VCaP (cell line): Measurements from ENCODE around the gene NRARP.

Source experiments
- H3K27ac ChIP-seq: fragments of 450-650 bp; 2 replicates; pipeline ENCODE4 v1.5.1; 2017
- CTCF ChIP-seq: fragments of 450-650 bp; conservative IDR thresholded peaks from 2 replicates; pipeline ENCODE4 v1.5.1; 2017; ENCODE audit warnings: mild to moderate bottlenecking, moderate library complexity

NRARP gene

GRCh38 chr9:137293094-137293481 is 9.0 kb downstream of the NRARP start:
- TF ChIP-seq CTCF = no peak

GRCh38 chr9:137286975-137287383 is 15.1 kb downstream of the NRARP start:
- no peak overlapping the region for H3K27ac ChIP-seq

More at GRCh38 chr9:137293094-137293481, 9.0 kb downstream of the NRARP start:
- H3K27ac ChIP-seq = peak overlapping the region; percentile 99

GRCh38 chr9:137281345-137282116 is 20.5 kb downstream of the NRARP start:
- peak overlapping the region; percentile 79 for H3K27ac ChIP-seq
- TF ChIP-seq CTCF = no peak

More at GRCh38 chr9:137286975-137287383, 15.1 kb downstream of the NRARP start:
- TF ChIP-seq CTCF = peak; percentile 89

GRCh38 chr9:137280474-137281344 is 21.4 kb downstream of the NRARP start:
- H3K27ac ChIP-seq = peak overlapping the region; percentile 79
- no peak for TF ChIP-seq CTCF

- no peak overlapping the region for H3K27ac ChIP-seq
- no peak for TF ChIP-seq CTCF
These were observed 22.2 kb downstream of the NRARP start for GRCh38 chr9:137279741-137280473.

- no peak for TF ChIP-seq CTCF
- no peak overlapping the region for H3K27ac ChIP-seq
These were observed 23.1 kb downstream of the NRARP start for GRCh38 chr9:137278721-137279711.
